DMS53 treated with DMSO at 0.1 percent for 48 hours (cell line): Measurements from ENCODE around the gene MYL7.
"Not testable (repeated sequence)": the region's sequence is repeated elsewhere in the genome, so short reads cannot be mapped to it uniquely, and the experiment has no call there.

ENCODE experiments used
- DNase-seq: peaks from one replicate; lab custom pipeline; 2025; ENCODE audit not compliant: unreplicated experiment; lab: John Stamatoyannopoulos, UW

MYL7 gene, protein sequence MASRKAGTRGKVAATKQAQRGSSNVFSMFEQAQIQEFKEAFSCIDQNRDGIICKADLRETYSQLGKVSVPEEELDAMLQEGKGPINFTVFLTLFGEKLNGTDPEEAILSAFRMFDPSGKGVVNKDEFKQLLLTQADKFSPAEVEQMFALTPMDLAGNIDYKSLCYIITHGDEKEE

DNA sequence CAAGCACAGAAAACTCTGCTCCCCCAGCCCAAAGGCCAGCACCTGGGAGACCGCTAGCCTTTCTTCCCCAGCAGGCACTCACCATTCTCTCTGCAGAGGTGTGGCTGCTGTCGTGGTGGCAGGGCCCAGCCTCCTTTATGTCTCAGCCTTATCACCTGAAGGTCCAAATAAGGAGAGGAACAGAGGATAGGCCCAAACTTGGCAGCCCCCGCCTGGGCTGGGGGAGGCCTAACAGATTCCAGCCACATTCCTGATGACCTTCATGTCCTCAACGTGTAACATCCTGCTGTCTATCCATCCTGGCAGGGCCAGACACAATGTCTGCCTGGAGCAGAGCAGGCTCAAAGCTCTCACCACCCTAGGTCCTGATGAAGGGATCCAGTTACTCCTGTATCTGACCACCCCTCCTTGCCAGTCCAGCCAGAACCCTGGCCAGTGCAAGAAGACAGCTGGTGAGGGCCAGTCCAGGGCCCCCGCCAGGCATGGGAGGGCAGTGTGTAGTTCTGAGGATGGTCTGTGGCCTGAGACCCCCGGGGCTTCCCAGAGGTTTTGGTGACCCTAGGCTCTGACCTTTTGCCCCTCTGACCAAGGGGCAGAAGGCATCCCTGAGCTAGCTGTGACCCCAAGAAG lies at the start of gene MYL7:
MYL7 (minus strand) TSS at position 112 of the 630 bp plus-strand sequence; CDS start at position 85, 27 bp downstream.
- DNase-seq = no peak

DNA sequence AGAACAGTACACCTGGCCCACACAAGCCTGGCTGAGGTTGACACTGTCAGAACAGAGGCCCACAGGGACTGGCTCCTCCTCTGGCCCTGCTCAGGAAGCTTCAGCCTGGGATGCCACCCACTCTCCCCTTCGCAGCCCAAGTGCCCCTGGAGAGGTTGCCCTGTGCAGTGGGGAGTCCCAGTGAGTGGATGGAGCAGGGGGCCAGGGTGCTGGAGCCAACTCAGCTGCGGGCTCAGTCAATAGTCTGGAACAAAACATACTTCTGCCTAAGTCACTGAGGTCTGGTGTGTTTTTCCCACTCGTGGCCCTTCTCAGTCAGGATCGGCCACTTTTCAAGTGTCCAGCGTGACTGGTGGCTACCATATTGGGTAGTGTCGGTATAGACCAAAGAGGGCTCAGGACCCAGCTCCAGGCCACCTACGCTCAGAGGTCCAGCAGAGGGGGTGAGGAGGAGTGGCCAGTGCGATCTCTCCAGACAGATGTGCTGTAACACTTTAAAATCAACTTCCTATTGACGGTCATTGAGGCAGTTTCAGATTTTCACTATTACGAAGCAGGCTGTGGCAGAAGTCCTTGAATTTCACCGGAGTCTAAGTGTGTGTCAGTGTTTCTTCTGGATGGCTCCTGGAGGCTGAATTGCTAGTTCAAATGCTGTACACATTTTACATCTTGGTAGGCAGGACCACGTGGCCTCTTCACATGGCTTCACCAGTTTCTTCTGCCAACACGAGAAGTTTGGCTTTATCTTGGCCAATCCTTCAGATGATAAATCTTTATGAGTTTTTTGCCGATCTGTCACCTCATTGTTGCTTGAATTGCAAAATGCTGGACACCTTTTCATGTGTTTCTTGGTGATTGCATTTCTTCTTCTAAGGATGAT lies 49.1 kb upstream of the MYL7 start:
- no peak for DNase-seq

DNA sequence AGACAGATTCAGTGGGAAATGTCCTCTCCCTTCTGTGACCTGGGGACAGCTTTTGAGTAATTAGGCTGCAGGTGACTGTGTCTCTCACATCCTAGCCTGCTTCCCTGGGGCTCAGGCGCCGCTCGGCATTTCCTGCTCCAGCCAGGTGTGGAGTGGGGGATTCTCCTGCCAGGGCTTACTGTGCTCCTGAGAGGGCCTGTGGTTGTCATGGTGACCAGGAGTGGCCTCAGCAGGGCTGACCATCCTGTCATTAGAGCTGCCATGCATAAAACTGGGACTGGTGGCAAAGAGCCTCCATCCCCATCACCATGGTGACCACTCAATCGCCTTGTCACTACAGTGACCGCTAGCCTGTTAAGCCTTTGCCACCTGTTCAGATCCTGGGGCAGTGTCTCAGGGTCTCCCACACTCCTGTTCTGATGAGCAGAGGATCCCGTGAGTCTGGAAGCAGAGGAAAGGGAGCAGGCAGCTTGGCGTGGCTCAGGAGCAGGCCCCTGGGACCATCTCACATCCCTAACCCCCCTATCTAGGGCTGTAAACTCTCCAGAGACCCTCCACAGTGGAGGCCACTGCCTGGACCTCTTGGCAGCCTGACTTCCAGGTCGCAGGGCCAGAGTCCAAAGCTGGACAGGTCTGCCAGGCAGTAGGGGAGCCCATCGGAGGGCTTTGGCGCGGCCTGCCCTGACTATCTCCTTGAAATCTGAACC lies 48.3 kb upstream of the MYL7 start, which contains the start of gene GCK:
GCK (minus strand) TSS at position 154 of the 707 bp plus-strand sequence. CDS start 486 bp downstream, outside the sequence.
- DNase-seq = peak; percentile 30

DNA sequence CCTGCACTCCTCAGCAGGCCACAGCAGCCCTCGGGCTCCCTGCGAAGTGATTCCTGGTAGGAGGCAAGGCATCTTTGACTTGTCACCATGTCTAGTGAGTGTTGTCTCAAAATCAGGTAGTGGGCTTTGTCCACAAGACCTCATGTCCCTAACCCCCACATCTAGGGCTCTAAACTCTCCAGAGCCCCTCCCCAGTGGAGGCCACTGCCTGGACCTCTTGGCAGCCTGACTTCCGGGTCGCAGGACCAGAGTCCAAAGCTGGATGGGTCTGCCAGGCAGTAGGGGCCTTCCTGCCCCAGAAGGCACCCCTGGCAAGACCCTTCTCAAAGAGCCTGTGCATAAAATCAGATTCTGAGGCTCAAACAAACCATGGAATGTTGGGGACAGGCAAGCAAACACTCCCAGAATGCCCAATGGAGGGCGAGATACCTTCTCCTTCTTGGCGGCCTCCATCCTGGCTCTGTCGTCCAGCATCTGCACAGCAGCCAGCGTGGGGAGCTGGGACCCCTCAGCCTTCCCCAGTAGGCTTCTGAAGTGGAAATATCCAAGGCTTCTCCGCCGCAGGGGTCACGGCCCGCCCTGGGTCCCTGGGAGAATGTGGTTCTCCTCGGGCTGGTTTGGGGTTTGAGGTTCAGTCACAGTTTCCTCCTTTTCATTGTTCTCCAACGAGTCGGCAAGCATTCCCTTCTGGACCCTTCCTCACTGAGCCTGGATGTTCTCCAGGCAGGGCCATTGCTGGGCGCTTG lies 47.5 kb upstream of the MYL7 start:
- DNase-seq = no peak

DNA sequence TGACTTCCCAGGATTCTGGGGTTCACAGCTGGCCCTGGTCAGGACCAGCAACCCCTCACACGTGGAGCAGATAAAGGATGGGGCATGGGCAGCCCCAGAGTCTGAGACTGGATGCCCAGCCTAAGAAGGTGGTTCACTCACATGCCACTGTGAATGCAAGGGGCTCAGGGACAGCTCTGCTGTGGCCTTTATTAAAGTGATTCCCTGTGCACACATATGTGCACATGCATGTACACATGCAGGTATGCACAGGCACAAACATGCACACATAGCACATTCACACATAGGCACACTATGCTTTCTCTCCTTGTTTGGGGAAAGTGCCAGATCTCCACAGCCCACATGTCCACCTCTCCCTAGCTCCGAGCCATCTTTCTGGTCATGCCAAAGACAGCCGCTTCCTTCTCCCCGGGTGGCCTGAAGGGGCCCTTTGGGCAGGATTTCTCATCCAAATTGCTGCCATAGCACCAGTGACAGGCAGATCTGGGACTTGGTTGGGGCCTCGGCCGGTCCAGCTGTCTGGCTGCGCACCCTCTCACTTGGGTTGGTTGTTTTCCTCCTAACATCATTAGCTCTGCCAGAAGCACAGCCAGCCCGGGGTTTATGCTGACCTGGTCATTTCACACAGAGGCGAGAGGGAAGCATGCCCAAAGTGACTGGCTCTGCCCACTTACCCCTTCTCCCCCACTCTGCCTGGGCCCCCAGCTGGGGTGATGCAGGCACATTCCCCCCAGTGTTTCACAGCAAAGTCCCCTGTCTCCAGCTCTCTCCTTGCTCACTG lies 46.7 kb upstream of the MYL7 start:
- no peak for DNase-seq

DNA sequence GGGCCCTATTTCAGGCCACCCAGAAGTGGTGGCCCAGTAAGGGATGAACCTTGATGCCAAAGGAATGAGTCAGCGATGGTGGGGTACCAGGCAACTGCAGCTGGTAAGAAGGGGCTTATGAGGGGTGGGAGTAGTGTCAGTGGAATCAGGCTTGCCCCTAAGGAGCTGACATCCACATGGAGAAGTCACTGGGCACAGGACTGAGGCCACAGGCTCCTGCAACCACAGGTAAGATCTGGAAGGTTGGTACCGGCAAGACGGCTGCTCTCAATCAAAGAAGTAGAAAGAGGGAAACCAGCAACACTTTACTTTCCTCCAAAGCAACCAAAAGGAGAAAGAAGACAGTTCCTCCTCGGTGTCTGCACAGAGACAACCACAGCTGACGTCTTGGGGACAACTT lies 45.6 kb upstream of the MYL7 start:
- DNase-seq = no peak

DNA sequence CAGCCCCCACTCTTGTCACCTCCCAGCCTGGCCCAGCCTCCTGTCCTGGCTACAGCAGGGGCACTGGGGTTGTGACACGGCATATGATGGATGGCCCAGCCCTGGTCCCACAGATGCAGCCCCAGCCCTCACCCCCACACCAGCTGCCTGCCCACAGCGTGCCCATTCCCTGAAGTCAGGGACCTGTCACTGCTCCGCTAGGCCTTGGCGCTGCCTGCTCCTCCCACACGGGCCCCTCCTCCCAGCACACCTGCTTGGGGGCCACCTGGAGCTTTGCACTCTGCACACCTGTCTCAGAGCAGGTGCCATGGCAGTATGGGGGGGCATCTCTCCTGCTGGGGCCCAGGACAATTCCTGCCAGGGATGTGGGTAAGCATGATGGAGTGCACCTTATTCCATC lies 44.6 kb upstream of the MYL7 start:
- DNase-seq = no peak

DNA sequence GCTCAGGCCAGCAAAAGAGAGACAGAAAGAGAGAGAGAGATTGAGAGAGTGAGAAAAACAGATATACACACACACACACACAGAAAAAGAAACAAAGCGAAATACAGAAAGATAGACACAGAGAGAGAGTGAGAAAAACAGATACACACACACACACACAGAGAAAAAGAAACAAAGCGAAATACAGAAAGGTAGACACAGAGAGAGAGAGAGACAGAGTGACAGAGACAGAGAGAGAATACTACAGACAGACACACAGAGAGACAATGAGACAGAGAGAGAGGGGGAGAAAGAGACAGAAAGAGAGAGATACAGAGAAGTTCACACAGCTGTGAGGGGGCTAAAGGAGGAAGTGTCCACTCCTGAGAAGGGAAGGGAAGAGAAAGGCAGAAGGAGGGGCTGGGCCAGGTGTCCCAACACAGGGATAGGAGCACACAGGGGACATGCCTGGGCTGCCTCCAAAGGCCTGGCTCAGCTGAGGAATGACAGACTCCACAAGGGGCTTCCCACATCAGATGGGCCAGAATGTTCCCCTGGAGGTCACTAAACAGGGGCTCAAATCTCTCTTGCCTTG lies 43.8 kb upstream of the MYL7 start:
- no peak for DNase-seq

DNA sequence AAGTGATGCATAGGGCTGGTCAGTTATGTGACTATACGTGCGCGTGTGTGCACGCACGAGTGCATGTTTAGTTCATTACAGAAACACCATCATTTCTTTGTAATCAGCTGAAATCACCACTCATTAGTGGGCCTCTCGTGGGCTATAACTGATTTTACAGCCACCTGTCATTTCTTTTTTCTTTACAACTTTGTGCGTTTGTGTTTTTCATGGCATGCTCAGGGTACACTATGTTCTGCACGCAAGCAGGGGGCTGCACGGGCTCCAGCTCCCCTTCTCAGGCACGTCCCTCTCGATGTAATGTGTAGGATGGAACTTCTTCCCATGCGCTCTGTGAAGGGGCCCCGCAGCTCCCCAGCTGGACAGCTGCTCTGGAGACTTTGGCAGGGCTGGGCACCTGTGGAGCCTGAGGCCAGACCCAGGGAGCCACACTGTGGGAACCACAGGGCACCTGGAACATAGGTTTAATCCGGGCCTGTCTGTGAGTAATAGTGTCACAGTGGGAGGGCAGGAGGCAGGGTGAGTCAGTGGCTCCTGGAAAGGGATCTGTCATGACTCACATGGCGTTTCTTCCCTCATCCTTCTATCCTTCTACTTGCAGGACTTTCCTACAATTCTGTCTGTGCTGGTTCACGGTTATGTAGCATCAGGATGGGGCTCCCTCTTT lies 43.2 kb upstream of the MYL7 start:
- peak; percentile 13 for DNase-seq

DNA sequence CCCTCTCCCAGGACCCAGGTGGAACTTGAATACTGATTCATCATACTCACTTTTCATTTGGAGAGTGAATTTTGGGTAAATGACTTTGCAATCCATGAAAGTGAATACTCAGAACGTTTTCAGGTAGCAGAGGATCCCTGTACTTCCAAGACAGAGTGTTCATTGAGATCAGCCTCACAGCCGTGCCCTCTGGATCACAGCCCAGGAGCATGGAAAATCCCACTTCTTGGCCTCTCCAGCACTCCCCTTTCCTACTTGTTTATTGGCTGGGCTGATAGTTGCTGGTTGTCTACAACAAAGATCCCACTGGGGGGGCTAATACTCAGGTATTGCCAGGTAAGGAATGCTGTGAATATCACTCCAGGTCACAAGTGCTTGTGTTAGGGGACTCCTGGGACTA lies 42.3 kb upstream of the MYL7 start:
- DNase-seq = no peak

DNA sequence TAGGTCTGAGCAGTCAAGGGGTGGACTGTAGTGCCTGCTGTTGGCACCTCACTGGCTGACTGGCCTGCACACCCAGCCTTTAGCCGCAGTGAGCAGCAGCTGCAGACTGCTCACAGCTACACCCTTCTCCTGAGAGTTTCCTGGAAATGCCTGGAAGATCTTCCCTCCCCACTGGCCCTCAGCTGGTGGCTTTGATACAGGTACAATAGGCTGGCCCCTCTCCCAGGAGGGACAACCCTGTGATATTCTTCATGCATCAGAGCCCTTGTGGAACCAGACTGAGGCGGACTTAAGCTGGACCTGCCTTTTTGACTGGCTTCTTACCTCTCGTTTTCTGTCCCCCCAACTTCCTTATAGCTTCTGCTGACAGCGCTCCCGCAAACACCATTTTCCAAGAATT lies 41.7 kb upstream of the MYL7 start:
- DNase-seq = no peak

DNA sequence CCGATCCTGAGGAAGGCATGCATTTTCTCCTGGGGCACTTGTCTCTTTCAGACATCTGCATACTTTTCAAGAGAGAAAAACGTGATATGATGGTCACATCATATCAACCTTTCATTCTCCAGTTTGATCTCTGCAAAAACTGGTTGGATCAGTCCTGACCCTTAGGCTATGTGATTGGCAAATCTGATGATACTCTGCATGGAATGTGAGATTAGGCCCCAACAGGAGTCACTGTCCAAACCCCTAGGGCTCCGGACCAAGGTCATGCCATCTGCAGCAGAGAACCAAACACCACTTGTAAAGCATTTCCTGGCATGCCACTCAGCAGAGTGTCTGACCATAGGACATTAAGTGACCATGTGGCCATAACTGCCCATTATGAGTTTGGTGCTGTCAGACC lies 39.5 kb upstream of the MYL7 start:
- DNase-seq = no peak

DNA sequence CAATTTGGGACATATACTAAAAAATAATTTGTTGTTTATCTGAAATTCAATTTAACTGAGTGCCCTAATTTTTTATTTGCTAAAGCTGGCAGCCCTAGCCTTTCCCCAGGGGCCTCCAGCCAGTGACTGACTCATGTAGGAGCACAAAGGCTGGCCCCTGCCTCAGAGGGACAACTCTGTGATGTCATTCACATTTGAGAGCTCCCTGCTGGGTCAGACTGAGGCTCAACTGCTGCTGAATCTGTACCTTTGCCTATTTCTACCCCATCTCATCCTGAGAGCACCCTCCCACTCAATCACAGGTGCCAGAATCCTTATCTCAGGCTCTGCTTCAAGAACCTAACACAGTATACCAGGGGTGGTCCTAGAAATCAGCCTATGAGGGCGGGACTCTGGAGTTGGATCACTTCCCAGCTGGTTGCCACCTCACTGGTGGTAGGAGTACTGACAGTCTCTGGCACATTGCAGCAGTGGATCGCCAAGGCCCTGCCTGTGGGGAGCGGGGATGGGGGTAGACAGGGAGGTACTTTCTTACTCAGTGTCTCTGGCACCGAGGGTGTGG lies 36.5 kb upstream of the MYL7 start:
- no peak for DNase-seq

DNA sequence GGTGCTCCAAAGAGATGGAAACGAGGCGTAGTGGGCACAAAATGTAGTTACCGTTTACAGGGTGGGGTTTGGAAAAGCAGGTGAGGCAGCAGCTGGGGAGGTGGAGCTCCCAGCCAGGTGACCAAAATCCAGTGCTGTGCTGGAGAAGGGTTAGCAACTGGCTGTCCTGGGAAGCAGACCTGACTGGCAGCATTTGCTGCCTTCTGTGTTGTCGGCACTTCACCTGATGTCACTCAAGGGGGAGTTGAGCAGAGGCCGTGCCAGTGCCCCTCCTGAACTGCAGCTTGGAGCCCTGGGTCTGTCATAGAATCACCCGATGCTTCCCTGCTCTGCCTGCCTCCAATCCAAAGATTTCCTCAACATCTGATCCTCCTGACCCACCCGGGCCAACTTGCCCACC lies 35.4 kb upstream of the MYL7 start:
- DNase-seq = no peak

DNA sequence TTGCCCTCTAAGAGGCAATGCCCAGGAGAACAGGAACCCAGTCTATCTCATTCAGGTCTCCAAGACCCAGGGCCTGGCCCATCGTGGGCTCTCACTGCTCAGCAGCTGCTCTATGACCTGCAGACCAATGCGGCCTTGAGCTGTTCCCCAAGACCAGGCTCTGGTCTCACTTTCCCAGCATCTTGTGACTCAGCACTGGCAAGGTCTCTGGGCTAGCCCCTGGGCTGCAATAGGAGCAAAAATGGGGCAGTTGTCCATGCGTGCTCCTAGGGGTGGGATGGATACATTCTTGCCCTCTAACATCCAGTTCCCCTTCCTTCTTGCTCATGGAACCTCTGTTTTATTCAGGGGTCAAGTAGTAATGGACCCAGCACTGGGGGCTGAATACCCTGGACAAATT lies 34.6 kb upstream of the MYL7 start:
- no peak for DNase-seq

DNA sequence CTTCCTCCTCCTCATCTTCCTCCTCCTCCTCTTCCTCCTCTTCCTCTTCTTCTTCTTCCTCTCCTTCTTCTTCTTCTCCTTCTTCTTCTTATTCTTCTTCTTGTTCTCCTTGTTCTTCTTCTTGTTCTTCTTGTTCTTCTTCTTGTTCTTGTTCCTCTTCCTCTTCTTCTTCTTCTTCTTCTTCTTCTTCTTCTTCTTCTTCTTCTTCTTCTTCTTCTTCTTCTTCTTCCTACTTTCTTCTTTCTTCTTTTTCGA lies 33.5 kb upstream of the MYL7 start:
- not testable (repeated sequence) for DNase-seq

DNA sequence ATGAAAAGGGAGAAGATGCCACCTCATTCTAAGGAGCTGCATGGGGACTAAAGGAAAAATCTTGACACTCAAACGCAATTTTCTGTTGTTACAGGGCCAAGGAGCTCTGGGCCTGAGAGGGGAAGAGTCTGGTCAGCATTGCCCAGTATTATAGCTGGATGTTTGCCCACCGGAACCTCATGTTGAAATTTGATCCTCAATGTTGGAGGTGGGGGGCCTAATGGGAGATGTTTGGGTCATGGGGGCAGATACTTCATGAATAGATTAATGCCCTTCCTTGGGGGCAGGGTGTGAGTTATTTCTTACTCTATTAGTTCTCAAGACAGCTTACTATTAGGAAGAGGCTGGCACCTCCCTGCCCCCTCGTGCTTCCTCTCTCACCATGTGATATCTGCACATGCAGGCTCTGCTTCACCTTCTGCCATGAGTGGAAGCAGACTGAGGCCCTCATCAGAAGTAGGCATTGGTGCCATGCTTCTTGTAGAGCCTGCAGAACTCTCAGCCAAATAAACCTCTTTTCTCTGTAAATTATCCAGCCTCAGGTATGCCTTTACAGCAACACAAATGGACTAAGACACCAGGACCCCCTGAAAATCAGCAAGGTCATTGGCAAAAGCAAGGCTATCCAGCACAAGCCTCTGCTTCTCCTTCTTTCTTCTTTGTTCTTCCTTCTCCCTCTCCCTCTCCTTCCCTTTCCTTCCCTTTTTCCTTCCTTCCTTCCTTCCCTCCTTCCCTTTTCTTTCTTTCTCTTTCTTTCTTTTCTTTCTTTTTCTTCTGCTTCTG lies 33.0 kb upstream of the MYL7 start:
- DNase-seq = no peak

DNA sequence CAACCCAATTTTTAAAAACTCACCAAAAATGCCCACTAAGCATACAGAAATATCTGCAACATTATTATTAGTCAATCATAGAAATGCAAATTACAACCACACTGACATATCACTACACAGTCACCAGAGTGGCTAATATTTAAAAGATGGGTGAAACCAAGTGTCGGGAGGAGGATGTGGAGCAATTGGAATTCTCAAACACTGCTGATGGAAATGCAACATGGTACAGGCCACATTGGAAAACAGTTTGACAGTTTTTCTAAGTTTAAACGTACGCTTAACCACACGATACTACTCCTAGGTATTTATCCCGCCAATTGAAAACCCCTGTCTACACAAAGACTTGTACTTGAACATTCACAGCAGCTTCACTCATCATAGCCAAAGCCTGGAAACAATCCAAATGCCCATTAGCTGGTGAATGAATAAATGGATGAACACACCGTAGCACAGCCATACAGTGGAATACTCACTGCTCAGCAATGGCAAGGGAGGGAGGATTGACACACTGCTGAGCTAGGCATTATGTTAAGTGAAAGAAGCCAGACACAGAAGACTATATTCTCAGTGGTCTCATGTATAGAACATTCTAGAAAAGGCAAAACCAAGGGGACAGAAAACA lies 31.8 kb upstream of the MYL7 start:
- no peak for DNase-seq
